Adrenal gland (tissue), 19 donors: ENCODE data around the gene DYDC2. TPM values are rescaled to one million over a fixed set of nuclear protein-coding genes. Genes with fewer than 3 reads are reported as not detected.

Source experiments
- DNase-seq, 7 donors: peaks; one replicate each; pipeline ENCODE4 v3.0.0-alpha.2; 2019 to 2020
- H3K27ac ChIP-seq, 5 donors: fragments of 200-600 bp; sonication (generic) in 4 of 5; 1 replicate in 3 of 5; 2 replicates in 2 of 5; pipeline versions ENCODE4 v1.5.1 to v1.8.0; 2016 to 2020; ENCODE audit warnings: mild to moderate bottlenecking in 1 of 5
- H3K27me3 ChIP-seq: fragments of 200-600 bp; 2 replicates; pipeline ENCODE4 v1.8.0; 2021
- H3K36me3 ChIP-seq, 2 donors: fragments of 200-600 bp; replicated peaks in 1 of 2; 1 replicate in 1 of 2; 2 replicates in 1 of 2; pipeline versions ENCODE4 v1.5.1 to v1.8.0; 2018 to 2022
- H3K4me1 ChIP-seq, 2 donors: fragments of 200-600 bp; replicated peaks in 1 of 2; 1 replicate in 1 of 2; 2 replicates in 1 of 2; pipeline versions ENCODE4 v1.5.1 to v1.8.0; 2018 to 2021
- H3K4me3 ChIP-seq, 4 donors: fragments of 200-600 bp; sonication (generic) in 3 of 4; one replicate each; pipeline ENCODE4 v1.5.1; 2016 to 2018
- H3K9me3 ChIP-seq, 3 donors: fragments of 200-600 bp; sonication (generic) in 1 of 3; replicated peaks in 1 of 3; 1 replicate in 2 of 3; 2 replicates in 1 of 3; pipeline versions ENCODE4 v1.5.1 to v1.8.0; 2016 to 2021
- POLR2A ChIP-seq, 2 donors: fragments of 450-650 bp; IDR thresholded peaks; one replicate each; pipeline ENCODE4 v1.6.1; 2017; ENCODE audit warnings: antibody characterized with exemption in 2 of 2, mild to moderate bottlenecking in 2 of 2, moderate library complexity in 1 of 2
- WGBS, 4 donors: extraction: QIAGEN DNeasy Blood & Tissue Kit in 2 of 4; methylation state at CpG; one replicate each; pipeline versions ENCODE4 v1.1.5 to v1.1.7; 2013 to 2017; 5-methylcytosine and 5-hydroxymethylcytosine counted together
- intact Hi-C, 2 donors: fragments of 100-400 bp; cut with DNase I; formaldehyde crosslinking; loops; one replicate each; pipeline versions ENCODE4 v1.14.1 to v1.15.0; 2022 to 2023
- long read RNA-seq, 10 donors: library from polyadenylated mRNA in 3 of 10; unstranded in 2 of 10; stranded (forward) in 1 of 10; transcript quantifications; one replicate each; pipeline ENCODE4 v2.0.0 and lab custom pipeline, GENCODE V29; 2021 to 2026
- polyA plus RNA-seq, 3 donors: library from polyadenylated mRNA; stranded (reverse); fragments of 200-250 nt in 2 of 3; fragments of 350-450 nt in 1 of 3; fragmentation: Illumina TruSeq in 1 of 3; extraction: RNeasy Lipid Tissue Mini Kit (QIAGEN cat#74804) in 1 of 3; gene quantifications; one replicate each; pipeline ENCODE4 v1.2.3, GENCODE V29; 2013 to 2014
- total RNA-seq, 9 donors: library from RNA; depleted of rRNA in 4 of 9; stranded (reverse); fragments of >200 nt in 4 of 9; fragments of 120-200 nt in 1 of 9; fragmentation: NEBNext Ultra II Directional in 1 of 9; extraction: Animal tissue kit (Norgen Biotek cat#: 25700) in 1 of 9; gene quantifications; one replicate each; pipeline versions ENCODE4 v1.1.0 to v1.2.4, GENCODE V29; 2013 to 2023
- TF ChIP-seq, protein P1 (sequence below), 6 experiments: fragments of 450-650 bp in 4 of 6; fragments of 200-600 bp in 2 of 6; sonication (generic) in 1 of 6; IDR thresholded peaks; 1 replicate in 5 of 6; 2 replicates in 1 of 6; pipeline versions ENCODE4 v1.5.1 to v1.8.0; 2016 to 2021; ENCODE audit warnings: antibody characterized with exemption in 6 of 6, mild to moderate bottlenecking in 2 of 6, moderate library complexity in 1 of 6
- donor health status: healthy with polysubstance abuse.
- donor health status: Bipolar disorder and iron deficiency.
- donor health status: DM: yes; HTN: yes; CAD: no.
- donor health status: DM: no; HTN: no; CAD: no.
- donor health status: DM: no; HTN: no; CAD: no.
- donor health status: DM: yes; HTN: yes; CAD: no.

DYDC2 gene, protein sequence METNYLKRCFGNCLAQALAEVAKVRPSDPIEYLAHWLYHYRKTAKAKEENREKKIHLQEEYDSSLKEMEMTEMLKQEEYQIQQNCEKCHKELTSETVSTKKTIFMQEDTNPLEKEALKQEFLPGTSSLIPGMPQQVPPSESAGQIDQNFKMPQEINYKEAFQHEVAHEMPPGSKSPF
- total RNA-seq (under 1 TPM in 1 of 9 donors, not detected in 8; 0.33 TPM), polyA plus RNA-seq (not detected)
- long read RNA-seq, donor 1 = 0 reads
- long read RNA-seq, donor 2 = 0 reads
- long read RNA-seq, donor 3 = 0 reads
- long read RNA-seq, donor 4 = 0 reads
- long read RNA-seq, donor 5 = 0 reads
- long read RNA-seq, donor 6 = 0 reads
- long read RNA-seq, donor 7 = 0 reads
- long read RNA-seq, donor 8 = 0 reads
- long read RNA-seq, donor 9 = 0 reads
- long read RNA-seq, donor 10 = 0 reads

DNA sequence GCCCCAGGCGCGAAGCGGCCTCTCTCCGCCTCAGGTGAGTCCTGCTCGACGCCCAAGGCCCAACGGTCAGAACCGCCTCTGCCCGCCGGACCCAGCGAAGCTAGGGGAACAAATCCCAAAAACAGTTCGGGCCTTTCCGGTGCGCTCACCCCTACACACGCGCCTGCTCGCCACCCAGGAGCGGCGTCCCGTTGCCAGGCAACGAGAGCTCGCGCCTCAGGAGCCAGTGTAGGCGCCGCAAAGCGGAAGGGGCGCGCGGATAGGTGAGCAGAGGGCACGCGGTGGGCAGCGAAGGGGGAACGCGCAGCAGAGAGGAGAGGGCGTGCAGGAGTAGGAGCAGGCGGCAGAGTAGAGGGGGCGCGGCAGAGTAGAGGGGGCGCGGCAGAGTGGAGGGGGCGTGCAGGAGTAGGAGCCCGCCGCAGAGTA is at the start of gene DYDC2, which contains the start of gene DYDC1:
TSS of gene DYDC2 (plus strand) at position 219 of the 426 bp plus-strand sequence. CDS start 5,663 bp downstream, outside the sequence.
TSS of gene DYDC1 (minus strand) at position 193 of the 426 bp plus-strand sequence. CDS start 4,154 bp downstream, outside the sequence.
- H3K27me3 ChIP-seq = peaks cover 10% of the 10 kb centered on the region
- DNase-seq = peak in 4 of 7 donors; percentile 24 to 33 (median 27)

DNA sequence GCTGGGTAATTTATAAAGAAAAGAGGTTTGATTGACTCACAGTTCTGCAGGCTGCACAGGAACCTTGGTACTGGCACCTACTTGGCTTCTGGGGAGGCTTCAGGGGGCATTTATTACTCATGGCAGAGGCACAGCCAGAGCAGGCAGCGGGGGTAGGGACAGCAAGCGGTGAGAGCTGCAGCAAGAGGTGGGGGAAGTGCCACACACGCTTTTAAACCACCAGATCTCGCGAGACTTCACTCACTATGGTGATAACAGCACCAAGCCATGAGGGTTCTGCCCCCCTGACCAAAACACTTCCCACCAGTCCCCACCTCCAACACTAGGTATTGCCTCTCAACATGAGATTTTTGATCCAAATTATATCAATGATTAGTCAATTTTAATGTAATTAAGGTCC is 43.1 kb upstream of the DYDC2 start:
- DNase-seq = no peak
- H3K36me3 ChIP-seq = no peaks in the 10 kb centered on the region
- no peak overlapping the region for H3K4me3 ChIP-seq
- WGBS, 4 donors = 74 to 96% (median 88%) methylated on average over 5 of the region's 5 CpGs
- H3K27me3 ChIP-seq = no peaks in the 10 kb centered on the region
- H3K4me1 ChIP-seq = no peaks in the 10 kb centered on the region
- no peak overlapping the region for H3K27ac ChIP-seq
- intact Hi-C loops = no loop called here
- TF ChIP-seq, protein P1, sequence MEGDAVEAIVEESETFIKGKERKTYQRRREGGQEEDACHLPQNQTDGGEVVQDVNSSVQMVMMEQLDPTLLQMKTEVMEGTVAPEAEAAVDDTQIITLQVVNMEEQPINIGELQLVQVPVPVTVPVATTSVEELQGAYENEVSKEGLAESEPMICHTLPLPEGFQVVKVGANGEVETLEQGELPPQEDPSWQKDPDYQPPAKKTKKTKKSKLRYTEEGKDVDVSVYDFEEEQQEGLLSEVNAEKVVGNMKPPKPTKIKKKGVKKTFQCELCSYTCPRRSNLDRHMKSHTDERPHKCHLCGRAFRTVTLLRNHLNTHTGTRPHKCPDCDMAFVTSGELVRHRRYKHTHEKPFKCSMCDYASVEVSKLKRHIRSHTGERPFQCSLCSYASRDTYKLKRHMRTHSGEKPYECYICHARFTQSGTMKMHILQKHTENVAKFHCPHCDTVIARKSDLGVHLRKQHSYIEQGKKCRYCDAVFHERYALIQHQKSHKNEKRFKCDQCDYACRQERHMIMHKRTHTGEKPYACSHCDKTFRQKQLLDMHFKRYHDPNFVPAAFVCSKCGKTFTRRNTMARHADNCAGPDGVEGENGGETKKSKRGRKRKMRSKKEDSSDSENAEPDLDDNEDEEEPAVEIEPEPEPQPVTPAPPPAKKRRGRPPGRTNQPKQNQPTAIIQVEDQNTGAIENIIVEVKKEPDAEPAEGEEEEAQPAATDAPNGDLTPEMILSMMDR (IDR thresholded peaks at IDR 0.05) = no peak
- no peak for TF ChIP-seq POLR2A (IDR thresholded peaks at IDR 0.05)
- no peaks in the 10 kb centered on the region for H3K9me3 ChIP-seq

More for the DNA sequence above, at the start of gene DYDC2, which contains the start of gene DYDC1:
- TF ChIP-seq, protein P1 (IDR thresholded peaks at IDR 0.05) = no peak
- no peak for TF ChIP-seq POLR2A (IDR thresholded peaks at IDR 0.05)
- intact Hi-C loops = no loop called here
- Histone ChIP-seq H3K4me1 (peaks cover 0 to 5% of the 10 kb centered on the region in 2 donors), H3K27ac (no peak within 1 kb of the TSS), H3K9me3 (no peaks in the 10 kb centered on the region), H3K4me3 (peak within 1 kb of the TSS in 2 of 4 donors; percentile 9 to 41), H3K36me3 (no peaks in the 10 kb centered on the region)
- WGBS, 4 donors = 0 to 4% (median 3%) methylated on average over 18 to 43 of the region's 43 CpGs

DNA sequence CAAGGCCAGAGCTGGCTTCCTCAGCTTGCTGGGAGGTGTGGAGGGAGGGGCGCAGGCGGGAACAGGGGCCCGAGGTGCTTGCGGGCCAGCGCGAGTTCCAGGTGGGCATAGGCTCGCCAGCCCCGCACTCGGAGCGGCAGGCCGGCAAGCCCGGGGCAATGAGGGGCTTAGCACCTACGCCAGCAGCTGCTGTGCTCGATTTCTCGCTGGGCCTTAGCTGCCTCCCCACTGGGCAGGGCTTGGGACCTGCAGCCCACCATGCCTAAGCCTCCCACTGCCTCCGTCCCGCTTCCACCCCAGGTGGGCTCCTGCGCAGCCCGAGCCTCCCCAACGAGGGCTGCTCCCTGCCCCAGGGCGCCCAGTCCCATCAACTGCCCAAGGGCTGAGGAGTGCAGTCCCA is 41.2 kb upstream of the DYDC2 start:
- DNase-seq = no peak
- WGBS, 4 donors = 75 to 92% (median 90%) methylated on average over 4 to 21 of the region's 21 CpGs
- no peak overlapping the region for H3K4me3 ChIP-seq
- H3K27ac ChIP-seq = no peak overlapping the region
- no peaks in the 10 kb centered on the region for H3K36me3 ChIP-seq
- TF ChIP-seq, protein P1 (IDR thresholded peaks at IDR 0.05) = no peak
- no peak for TF ChIP-seq POLR2A (IDR thresholded peaks at IDR 0.05)
- H3K27me3 ChIP-seq = no peaks in the 10 kb centered on the region
- H3K4me1 ChIP-seq = no peaks in the 10 kb centered on the region
- intact Hi-C loops = no loop called here
- no peaks in the 10 kb centered on the region for H3K9me3 ChIP-seq

DNA sequence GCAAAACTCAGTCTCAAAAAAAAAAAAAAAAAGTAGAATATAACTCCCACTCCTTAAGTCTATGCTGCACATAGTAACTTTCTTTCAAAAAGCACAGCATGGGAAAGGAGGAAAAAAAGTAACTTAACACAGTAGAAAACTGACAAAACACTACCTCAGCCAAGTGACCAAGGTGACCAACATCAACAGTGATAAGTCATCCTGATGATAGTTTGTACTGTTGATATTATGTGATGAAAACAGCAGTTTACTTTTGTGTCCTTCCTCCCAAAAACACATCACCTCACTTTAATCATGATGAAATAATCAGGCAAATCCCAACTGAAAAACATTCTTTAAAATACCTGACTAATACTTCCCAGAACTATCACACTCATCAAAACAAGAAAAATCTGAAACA is 37.8 kb upstream of the DYDC2 start:
- Histone ChIP-seq H3K36me3 (no peaks in the 10 kb centered on the region), H3K4me3 (no peak overlapping the region), H3K4me1 (no peaks in the 10 kb centered on the region), H3K9me3 (no peaks in the 10 kb centered on the region), H3K27me3 (no peaks in the 10 kb centered on the region), H3K27ac (no peak overlapping the region)
- no peak for DNase-seq
- intact Hi-C loops = no loop called here
- no peak for TF ChIP-seq POLR2A (IDR thresholded peaks at IDR 0.05)
- TF ChIP-seq, protein P1 (IDR thresholded peaks at IDR 0.05) = no peak
